ENCODE measurements around the gene ILKAP.

The ILKAP gene

DNA sequence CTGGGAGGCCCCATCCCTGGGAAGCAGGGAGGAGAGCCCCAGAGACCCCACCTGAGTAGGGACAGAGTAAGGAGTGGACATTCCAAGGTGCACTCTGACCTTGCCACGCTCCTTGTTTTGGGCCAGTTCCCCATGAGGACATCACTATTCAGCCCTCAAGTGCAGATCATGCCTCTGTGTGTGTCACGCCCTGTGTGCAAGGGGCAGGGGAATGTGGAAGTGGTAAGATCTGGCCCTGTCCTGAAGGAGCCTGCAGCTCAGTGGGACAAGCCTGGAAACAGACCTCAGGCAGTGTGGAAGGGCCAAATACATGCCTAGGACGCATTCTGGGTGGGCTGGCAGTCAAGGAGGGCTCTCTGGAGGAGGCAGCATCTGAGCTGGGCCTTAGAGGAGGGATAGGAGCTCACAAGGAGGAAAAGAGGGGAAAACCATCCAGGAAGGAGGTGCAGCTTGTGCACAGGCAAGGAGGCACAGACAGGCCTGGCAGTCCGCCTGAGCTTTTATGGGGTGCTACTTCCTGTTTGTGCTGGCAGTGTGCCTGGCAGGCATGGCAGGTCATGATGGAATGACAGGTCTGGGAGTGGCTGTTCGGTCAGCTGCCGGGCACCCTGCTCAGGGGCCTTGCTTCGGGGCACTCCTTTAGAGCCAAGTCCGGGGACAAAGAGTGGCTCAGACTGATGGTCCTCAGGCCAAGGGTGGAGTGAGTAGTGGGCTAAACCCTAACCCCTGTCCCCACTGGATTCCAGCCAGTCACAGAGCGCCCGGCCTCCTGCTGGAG lies 61.8 kb downstream of the ILKAP start:
- no peaks in the 10 kb centered on the region for H3K4me1 ChIP-seq
- no peak for DNase-seq (ENCODE audit: low spot score in 2 of 2)

DNA sequence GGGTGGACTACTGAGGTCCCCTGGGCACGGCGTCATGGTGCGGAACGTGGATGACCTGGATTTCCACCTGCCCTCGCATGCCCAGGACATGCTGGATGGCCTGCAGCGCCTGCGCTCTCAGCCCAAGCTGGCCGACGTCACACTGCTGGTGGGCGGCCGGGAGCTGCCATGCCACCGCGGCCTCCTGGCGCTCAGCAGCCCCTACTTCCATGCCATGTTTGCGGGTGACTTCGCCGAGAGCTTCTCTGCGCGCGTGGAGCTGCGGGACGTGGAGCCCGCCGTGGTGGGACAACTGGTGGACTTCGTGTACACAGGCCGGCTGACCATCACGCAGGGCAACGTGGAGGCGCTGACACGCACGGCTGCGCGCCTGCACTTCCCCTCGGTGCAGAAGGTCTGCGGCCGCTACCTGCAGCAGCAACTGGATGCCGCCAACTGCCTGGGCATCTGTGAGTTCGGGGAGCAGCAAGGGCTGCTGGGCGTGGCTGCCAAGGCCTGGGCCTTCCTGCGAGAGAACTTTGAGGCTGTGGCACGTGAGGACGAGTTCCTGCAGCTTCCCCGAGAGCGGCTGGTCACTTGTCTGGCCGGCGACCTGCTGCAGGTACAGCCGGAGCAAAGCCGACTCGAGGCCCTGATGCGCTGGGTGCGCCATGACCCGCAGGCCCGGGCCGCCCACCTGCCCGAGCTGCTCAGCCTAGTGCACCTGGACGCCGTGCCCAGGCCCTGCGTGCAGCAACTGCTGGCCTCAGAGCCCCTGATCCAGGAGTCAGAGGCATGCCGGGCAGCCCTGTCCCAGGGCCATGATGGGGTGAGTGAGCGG lies 62.6 kb downstream of the ILKAP start:
- Histone ChIP-seq H3K4me1 (no peaks in the 10 kb centered on the region), H3K9me3 (no peaks in the 10 kb centered on the region), H3K36me3 (replicated peaks) (no peaks in the 10 kb centered on the region), H3K4me3 (no peak overlapping the region), H3K27me3 (ENCODE audit: low read depth) (no peaks in the 10 kb centered on the region)
- in situ Hi-C loops (cut with MboI; ENCODE audit: low sequenced_read_pairs): no loop called here
- no peak for DNase-seq (ENCODE audit: low spot score in 2 of 2)

More for the DNA sequence above, 61.8 kb downstream of the ILKAP start:
- Histone ChIP-seq H3K4me3 (no peak overlapping the region), H3K9me3 (no peaks in the 10 kb centered on the region), H3K27me3 (ENCODE audit: low read depth) (no peaks in the 10 kb centered on the region), H3K36me3 (replicated peaks) (no peaks in the 10 kb centered on the region)
- in situ Hi-C loops (cut with MboI; ENCODE audit: low sequenced_read_pairs): no loop called here

DNA sequence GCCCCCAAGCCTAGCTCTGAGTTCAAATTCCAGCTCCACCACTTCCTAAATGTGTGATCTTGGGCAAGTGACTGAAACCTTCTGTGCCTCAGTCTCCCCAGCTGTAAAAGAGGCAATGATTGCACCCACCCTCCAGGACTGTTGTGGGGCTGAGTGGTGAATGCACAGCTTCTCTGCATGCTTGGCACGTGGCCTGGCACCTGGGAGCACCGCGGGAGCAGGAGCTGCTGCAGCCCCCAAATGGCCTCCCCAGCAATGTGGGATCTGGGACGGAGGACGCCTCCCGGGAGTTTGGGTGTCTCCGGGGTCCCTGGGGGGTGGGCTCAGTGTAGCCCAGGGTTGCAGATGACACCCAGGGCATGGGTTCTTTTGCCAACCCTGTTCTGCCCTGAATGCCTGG lies 63.5 kb downstream of the ILKAP start:
- Histone ChIP-seq H3K4me1 (no peaks in the 10 kb centered on the region), H3K9me3 (no peaks in the 10 kb centered on the region), H3K27me3 (ENCODE audit: low read depth) (no peaks in the 10 kb centered on the region), H3K36me3 (replicated peaks) (no peaks in the 10 kb centered on the region), H3K4me3 (no peak overlapping the region)
- in situ Hi-C loops (cut with MboI; ENCODE audit: low sequenced_read_pairs): no loop called here
- DNase-seq (ENCODE audit: low spot score in 2 of 2): no peak

DNA sequence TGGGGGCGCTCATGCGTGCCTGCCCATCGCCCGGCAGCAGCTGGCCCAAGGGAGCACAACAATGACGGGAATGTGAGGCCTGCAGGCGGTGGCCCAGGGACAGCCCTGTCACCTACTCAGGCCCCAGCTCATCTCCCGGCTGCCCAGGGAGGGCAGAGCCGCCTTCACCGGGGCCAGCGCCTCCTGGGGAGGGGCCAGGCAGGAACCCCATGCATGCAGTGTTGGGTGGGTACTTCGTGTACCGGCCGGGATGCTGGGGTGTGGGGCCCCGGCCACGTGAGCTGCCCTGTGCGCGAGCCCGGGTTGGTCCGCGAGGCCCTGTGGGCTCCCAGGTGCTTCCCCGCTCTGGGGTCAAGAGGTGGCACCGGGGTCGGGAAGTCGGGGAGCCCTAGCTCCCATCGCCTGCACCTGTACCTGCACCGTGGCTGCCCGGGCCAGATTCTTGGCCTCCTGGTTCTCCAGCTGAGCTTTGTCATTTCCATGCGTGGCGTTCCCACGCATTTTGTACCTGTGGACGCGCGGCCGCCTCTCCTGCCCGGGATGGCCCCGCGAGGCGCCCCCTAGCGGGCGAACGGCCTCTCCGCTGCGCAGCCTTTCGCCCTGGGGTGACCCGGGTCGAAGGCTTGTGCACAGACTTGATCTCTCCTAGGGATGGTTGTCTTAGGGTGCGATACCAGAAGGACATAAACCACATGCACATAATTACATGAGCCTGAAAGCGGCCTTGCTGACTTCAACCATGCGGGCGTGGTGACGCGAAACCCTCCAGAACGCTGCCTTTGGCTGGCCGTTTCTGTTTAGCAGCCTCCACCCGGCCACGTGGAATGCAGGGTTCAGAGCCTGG lies 64.1 kb downstream of the ILKAP start:
- Histone ChIP-seq H3K4me1 (no peaks in the 10 kb centered on the region), H3K9me3 (no peaks in the 10 kb centered on the region), H3K4me3 (no peak overlapping the region), H3K36me3 (replicated peaks) (no peaks in the 10 kb centered on the region), H3K27me3 (ENCODE audit: low read depth) (no peaks in the 10 kb centered on the region)
- in situ Hi-C loops (cut with MboI; ENCODE audit: low sequenced_read_pairs): no loop called here
- DNase-seq (ENCODE audit: low spot score in 2 of 2): peak; percentile 12 to 71

DNA sequence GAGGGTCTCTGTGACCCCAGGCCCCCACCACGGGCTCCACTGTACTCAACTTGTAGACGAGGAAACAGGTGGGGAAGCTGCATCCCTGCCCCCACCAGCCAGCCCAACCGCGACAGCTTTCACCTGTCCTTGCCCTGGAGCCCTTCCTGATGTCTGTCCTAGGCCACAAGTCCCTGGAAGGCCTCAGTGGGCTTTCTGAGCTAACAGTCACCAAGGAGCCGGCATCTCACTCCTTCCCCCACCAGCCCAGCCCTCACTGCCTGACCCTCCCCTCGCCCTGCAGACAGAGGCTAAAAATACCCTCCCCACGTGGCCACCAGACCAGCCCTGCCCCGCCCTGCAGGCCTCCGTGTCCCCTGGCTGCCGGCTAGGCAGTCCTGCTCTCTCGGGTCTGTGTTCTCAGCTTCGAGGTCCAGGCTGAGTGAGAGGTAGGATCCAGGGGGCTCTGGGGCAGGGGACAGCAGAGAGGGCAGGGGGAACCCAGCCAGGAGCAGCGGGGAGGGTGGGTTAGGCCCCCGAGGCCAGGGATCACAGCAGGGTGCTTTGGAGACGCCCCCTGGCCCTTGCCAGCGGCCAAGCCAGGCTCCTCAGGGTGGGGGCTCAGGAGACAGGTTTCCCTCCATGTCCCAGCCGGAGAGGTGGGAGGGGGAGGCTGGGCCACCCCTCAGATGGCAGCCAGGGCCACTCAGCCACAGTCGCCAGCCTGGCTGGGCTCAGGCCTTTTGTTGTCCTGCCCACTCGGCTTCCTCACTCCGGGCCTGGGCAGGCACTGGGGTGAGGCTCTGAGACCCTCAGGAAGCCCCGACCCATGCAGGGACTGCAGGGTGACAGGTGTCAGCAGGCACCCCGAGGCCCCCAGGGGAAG lies 64.9 kb downstream of the ILKAP start, which contains the start of gene KLHL30:
KLHL30 (plus strand) TSS at position 338 of the 865 bp plus-strand sequence. CDS start 2,087 bp downstream, outside the sequence.
- H3K36me3 ChIP-seq (replicated peaks): no peaks in the 10 kb centered on the region
- no peaks in the 10 kb centered on the region for H3K9me3 ChIP-seq
- no peak within 1 kb of the TSS for H3K4me3 ChIP-seq
- in situ Hi-C loops (cut with MboI; ENCODE audit: low sequenced_read_pairs): no loop called here
- H3K27me3 ChIP-seq (ENCODE audit: low read depth): no peaks in the 10 kb centered on the region
- peak in 1 of 2 experiments; percentile 37 for DNase-seq (ENCODE audit: low spot score in 2 of 2)
- no peaks in the 10 kb centered on the region for H3K4me1 ChIP-seq

DNA sequence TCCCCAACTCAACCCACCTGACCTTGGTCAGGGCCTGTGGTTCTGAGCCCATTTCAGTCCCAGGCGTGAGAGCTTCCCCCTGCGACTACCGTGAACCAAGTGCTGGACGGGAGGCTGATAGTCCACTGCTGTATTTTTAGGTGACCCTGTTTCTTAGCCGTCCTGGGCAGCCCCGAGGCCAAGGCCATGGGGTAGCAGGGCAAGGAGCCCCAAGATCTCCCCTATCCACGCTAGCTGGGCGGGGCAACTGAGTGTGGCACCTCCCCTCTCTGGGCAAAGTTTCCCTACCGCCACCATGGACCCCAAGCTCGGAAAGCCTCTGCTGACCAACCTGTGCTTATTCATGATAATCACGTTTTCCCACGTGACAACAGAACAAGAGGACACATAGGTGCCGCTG lies 65.6 kb downstream of the ILKAP start:
- Histone ChIP-seq H3K4me3 (no peak overlapping the region), H3K36me3 (replicated peaks) (no peaks in the 10 kb centered on the region), H3K4me1 (no peaks in the 10 kb centered on the region), H3K9me3 (no peaks in the 10 kb centered on the region), H3K27me3 (ENCODE audit: low read depth) (no peaks in the 10 kb centered on the region)
- in situ Hi-C loops (cut with MboI; ENCODE audit: low sequenced_read_pairs): no loop called here
- no peak for DNase-seq (ENCODE audit: low spot score in 2 of 2)

DNA sequence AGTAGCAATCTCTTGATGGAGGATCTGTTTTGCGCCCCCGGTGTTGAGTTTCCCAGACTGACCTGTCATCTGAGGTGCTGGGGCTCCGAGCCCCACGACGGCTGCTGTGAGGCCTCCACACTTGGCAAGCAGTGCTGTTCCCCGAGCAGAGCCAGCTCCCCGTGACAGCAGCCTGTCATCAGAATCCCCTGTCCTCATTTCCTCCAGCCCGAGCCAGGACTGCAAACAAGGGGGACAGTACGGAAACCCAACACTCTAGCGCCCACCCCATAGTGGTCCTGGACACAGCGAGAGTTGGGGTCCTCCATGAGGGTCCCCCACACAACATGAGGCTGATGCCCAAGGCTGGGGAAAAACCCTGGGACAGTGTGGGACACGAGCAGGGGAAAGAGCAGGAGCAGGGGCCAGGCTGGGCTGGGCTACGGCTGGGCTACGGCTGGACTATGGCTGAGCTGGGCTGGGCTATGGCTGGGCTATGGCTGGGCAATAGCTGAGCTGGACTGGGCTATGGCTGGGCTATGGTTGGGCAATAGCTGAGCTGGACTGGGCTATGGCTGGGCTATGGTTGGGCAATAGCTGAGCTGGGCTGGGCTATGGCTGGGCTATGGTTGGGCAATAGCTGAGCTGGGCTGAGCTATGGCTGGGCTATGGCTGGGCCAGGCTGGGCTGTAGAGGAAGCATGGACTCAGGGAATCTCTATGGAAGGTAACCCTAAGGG lies 66.5 kb downstream of the ILKAP start:
- Histone ChIP-seq H3K36me3 (replicated peaks) (no peaks in the 10 kb centered on the region), H3K4me3 (no peak overlapping the region), H3K27me3 (ENCODE audit: low read depth) (no peaks in the 10 kb centered on the region), H3K4me1 (no peaks in the 10 kb centered on the region), H3K9me3 (no peaks in the 10 kb centered on the region)
- no peak for DNase-seq (ENCODE audit: low spot score in 2 of 2)
- in situ Hi-C loops (cut with MboI; ENCODE audit: low sequenced_read_pairs): no loop called here

DNA sequence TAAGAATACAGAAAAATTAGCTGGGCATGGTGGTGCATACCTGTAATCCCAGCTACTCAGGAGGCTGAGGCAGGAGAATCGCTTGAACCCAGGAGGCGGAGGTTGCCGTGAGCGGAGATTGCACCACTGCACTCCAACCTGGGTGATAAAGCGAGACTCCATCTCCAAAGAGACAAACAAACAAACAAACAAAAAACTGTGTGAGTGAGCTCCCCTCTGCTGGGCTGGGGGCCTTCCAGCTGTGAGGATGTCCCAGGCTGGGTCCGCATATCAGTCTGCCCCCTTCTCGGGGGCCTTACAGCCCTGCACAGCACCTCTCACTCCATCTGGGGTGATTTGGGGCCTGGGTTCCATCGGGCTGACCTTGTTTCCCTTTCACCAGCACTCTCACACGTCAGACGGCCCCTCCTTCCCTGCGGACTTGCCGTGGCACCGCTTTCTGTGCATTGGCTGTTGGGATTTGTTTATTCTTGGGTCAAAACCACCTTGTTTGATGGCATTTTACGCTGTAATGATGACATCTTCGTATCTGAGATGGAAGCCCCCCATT lies 67.8 kb downstream of the ILKAP start:
- H3K4me1 ChIP-seq: no peaks in the 10 kb centered on the region
- in situ Hi-C loops (cut with MboI; ENCODE audit: low sequenced_read_pairs): no loop called here
- H3K27me3 ChIP-seq (ENCODE audit: low read depth): no peaks in the 10 kb centered on the region

DNA sequence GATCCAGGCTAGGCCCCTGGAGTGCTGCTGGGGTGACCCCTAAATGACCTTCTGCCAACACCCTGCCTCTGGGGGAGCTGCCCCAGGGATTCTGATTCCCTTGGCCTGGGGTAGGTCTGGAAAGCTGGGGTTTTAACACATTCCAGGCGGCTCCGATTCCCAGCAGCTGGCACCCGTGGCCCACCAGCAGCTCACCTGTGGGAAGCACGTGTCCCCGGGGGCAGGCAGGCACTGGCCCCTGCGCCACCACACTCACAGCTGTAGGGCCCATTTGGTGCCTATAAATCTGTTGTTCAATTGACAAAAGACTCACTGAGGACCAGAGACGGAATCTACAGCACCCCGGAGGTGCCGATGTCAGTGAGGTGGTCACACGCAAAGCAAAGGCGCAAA lies 69.1 kb downstream of the ILKAP start:
- no peaks in the 10 kb centered on the region for H3K9me3 ChIP-seq
- no peaks in the 10 kb centered on the region for H3K27me3 ChIP-seq (ENCODE audit: low read depth)
- no peaks in the 10 kb centered on the region for H3K36me3 ChIP-seq (replicated peaks)
- in situ Hi-C loops (cut with MboI; ENCODE audit: low sequenced_read_pairs): no loop called here
- DNase-seq (ENCODE audit: low spot score in 2 of 2): no peak
- no peaks in the 10 kb centered on the region for H3K4me1 ChIP-seq
- no peak overlapping the region for H3K4me3 ChIP-seq

More for the DNA sequence above, 67.8 kb downstream of the ILKAP start:
- Histone ChIP-seq H3K9me3 (no peaks in the 10 kb centered on the region), H3K4me3 (no peak overlapping the region), H3K36me3 (replicated peaks) (no peaks in the 10 kb centered on the region)
- no peak for DNase-seq (ENCODE audit: low spot score in 2 of 2)

DNA sequence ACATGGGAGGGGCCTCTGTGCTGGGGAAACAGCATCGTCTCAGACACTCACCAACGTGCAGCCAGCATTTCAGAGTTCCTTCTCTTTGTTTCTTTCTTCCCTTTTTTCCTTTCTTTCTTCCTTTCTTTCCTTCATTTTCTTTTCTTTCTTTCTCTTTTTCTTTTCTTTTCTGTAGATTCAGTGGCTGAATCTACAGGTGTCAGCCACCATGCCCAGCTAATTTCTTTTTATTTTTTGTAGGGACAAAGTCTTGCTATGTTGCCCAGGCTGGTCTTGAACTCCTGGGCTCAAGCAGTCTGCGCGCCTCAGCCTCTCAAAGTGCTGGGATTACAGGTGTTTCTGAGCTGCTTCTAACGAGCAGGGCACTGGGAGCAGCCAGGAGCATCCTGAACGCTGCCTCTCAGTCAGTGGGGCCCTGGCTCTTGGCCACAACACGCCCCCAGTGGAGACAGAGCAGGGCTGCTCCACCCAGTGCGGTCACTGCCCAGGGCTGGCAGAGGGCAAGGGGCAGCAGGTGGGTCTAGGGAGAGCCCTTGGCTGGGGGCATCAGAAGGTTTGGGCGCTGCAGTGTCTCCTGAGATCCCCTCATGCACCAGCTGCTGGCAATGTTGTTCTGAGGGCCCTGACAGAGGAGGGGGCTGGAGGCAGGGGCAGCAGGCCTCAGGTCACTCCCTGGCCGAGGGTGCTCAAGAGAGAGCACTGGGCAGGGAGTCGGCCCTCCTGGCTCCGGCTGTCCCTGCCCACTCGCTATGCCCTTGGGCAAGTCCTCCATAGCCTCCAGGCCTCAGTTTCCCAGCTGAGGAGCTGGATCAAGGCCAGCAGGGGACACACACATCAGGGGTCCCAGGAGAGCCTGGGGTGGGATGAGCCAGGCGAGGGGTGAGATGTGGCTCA lies 69.7 kb downstream of the ILKAP start:
- no peaks in the 10 kb centered on the region for H3K4me1 ChIP-seq
- in situ Hi-C loops (cut with MboI; ENCODE audit: low sequenced_read_pairs): no loop called here
- H3K9me3 ChIP-seq: no peaks in the 10 kb centered on the region
- no peaks in the 10 kb centered on the region for H3K36me3 ChIP-seq (replicated peaks)
- DNase-seq (ENCODE audit: low spot score in 2 of 2): no peak
- H3K4me3 ChIP-seq: no peak overlapping the region
- no peaks in the 10 kb centered on the region for H3K27me3 ChIP-seq (ENCODE audit: low read depth)

DNA sequence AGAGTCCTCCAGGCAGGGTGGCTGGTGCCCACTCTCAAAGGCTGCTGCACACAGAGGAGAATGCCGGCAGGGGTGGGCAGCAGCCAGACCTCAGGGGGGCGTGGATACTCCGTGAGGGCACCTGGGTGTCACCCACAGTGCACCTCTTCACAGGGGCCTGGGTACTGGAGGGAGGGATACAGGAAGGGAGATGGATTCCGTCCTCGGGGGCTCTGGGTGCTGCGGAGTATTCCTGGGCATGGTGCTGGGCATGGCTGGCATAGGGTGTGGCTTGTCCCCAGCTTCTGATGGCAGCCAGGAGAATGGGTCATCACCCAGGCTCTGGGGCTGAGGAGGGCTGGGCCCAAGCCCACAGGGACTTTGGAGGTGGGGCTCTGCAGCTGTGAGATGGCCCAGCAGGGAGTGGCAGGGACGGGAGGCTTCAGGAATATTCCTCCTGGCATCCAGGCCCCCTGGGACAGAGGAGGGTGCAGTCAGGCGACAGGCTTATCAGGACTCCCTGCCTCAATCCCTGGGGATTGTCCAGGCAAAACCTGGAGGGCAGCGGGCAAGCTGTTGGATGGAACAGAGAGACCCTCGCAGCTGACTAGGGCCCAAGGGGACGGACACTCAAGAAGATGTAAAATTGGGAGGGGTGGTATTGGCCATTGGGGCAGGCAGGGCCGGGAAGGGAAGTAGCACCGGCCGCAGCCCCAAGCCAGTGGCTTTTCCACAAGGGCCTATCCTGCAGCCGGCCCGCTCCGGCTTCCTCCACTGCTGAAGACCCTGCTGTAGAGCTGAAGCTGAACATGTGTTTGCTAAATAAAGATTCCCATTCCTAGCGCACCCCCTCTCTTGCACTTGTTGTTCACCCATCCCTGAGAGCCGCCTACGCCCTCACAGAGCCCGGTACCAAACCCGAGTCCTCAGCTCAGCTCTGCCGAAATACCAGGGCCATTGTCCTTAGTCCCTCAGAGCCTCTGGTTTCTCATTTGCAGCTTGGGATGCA lies 70.7 kb downstream of the ILKAP start:
- in situ Hi-C loops (cut with MboI; ENCODE audit: low sequenced_read_pairs): no loop called here

More for the DNA sequence above, 70.7 kb downstream of the ILKAP start:
- Histone ChIP-seq H3K27me3 (ENCODE audit: low read depth) (no peaks in the 10 kb centered on the region), H3K4me3 (no peak overlapping the region), H3K36me3 (replicated peaks) (no peaks in the 10 kb centered on the region), H3K9me3 (no peaks in the 10 kb centered on the region), H3K4me1 (no peaks in the 10 kb centered on the region)
- no peak for DNase-seq (ENCODE audit: low spot score in 2 of 2)

Measured in HAP-1 (cell line).